ENCODE results near the gene ASB3. TPM values are rescaled to one million over a fixed set of nuclear protein-coding genes. Genes with fewer than 3 reads are reported as not detected.

The ASB3 gene
- total and polyA plus RNA-seq, 2 donors (not counting 3 experiments of a cell fraction or from before 2014, with no cell fraction given) = 20.3 to 20.5 TPM

GRCh38 chr2:53630026-53630606 lies 156.6 kb downstream of the ASB3 start:
- intact Hi-C loops (cut with micrococcal nuclease) (no loop called here), dilution Hi-C loops (cut with MboI; ENCODE audit: extremely low pct_ligation_motif_present, low sequenced_read_pairs) (no loop called here)
- Histone ChIP-seq H3K36me3 (ENCODE audit: control insufficient read depth in 2 of 2, extremely low read depth in 1 of 2, insufficient read depth in 2 of 2, low read length in 2 of 2) (no peaks in the 10 kb centered on the region), H3K9me1 (replicated peaks; ENCODE audit: control insufficient read depth, extremely low read depth, insufficient read depth, low read length) (no peaks in the 10 kb centered on the region), H3K27me3 (ENCODE audit: control insufficient read depth in 2 of 2, insufficient read depth in 2 of 2, low read length in 2 of 2) (no peaks in the 10 kb centered on the region), H3K27ac (ENCODE audit: insufficient read depth, low read depth, low read length) (no peak overlapping the region), H3K79me2 (ENCODE audit: control insufficient read depth, insufficient read depth, low read length) (no peaks in the 10 kb centered on the region), H3K4me3 (replicated peaks in 1 of 3; ENCODE audit: insufficient read depth in 1 of 3, low read depth in 1 of 3, low read length in 3 of 3) (no peak overlapping the region), H3K9me3 (replicated peaks; ENCODE audit: control insufficient read depth, insufficient read depth, low read length) (no peaks in the 10 kb centered on the region), H4K20me1 (replicated peaks; ENCODE audit: control insufficient read depth, extremely low read depth, insufficient read depth, low read length) (no peaks in the 10 kb centered on the region), H3K4me1 (ENCODE audit: control insufficient read depth, extremely low read depth, insufficient read depth, low read length) (no peaks in the 10 kb centered on the region), H2AFZ (ENCODE audit: low read depth, low read length) (no peak overlapping the region), H3K4me2 (ENCODE audit: insufficient read depth, low read length) (no peak overlapping the region), H3K9ac (replicated peaks; ENCODE audit: extremely low read depth, insufficient read depth, low read length) (no peak overlapping the region)
- FAIRE-seq = no peak
- BruUV-seq (replicated peaks) = no TSS peak
- TF ChIP-seq EZH2 (IDR thresholded peaks at IDR 0.05; ENCODE audit: borderline replicate concordance, low read depth, low read length, severe bottlenecking) = no peak
- no peak for TF ChIP-seq MYC (IDR thresholded peaks at IDR 0.05; ENCODE audit: low read depth, low read length)
- no peak for TF ChIP-seq MAX (IDR thresholded peaks at IDR 0.05; ENCODE audit: insufficient read depth, insufficient read length)
- TF ChIP-seq JUN (IDR thresholded peaks at IDR 0.05; ENCODE audit: borderline replicate concordance, insufficient read depth, insufficient read length, low read depth) = no peak
- no peak for TF ChIP-seq CTCF (IDR thresholded peaks at IDR 0.05; ENCODE audit: extremely low read depth in 1 of 2, insufficient read depth in 1 of 2, low read depth in 1 of 2, low read length in 2 of 2)
- no peak for TF ChIP-seq FOS (IDR thresholded peaks at IDR 0.05; ENCODE audit: borderline replicate concordance, insufficient read depth, low read length)
- no peak for TF ChIP-seq POLR2A (IDR thresholded peaks at IDR 0.05; ENCODE audit: low read depth, low read length)
- TF ChIP-seq GATA2 (IDR thresholded peaks at IDR 0.05; ENCODE audit: insufficient read depth, insufficient read length, low read depth, low read length) = no peak
- no peak for TF ChIP-seq POLR2AphosphoS5 (IDR thresholded peaks at IDR 0.05; ENCODE audit: insufficient read depth, low read depth, low read length)
- POLR2A ChIA-PET = no interaction called here
- DNase-seq (ENCODE audit: low read depth, low spot score) = no peak
- CTCF ChIA-PET = no interaction called here

Measured in endothelial cell of umbilical vein (primary cell).